Spinal cord (tissue), 10 donors: ENCODE data around the gene GRM7. TPM values are rescaled to one million over a fixed set of nuclear protein-coding genes. Genes with fewer than 3 reads are reported as not detected.
A peak's percentile ranks its signal among the peaks of the same experiment; 100 is the strongest.

Source experiments
- DNase-seq, 6 donors: peaks; one replicate each; pipeline versions ENCODE4 v3.0.0 to v3.0.0-alpha.2; 2013 to 2015; ENCODE audit warnings: low spot score in 6 of 6, low read depth in 4 of 6
- H3K27ac ChIP-seq: one replicate; pipeline ENCODE4 v1.5.1; 2013; ENCODE audit warnings: low read depth, low read length, control low read depth
- H3K27me3 ChIP-seq: one replicate; pipeline ENCODE4 v1.6.1; 2013; ENCODE audit warnings: low read length; ENCODE audit not compliant: control insufficient read depth, insufficient read depth
- H3K36me3 ChIP-seq: one replicate; pipeline ENCODE4 v1.6.1; 2013; ENCODE audit warnings: low read length; ENCODE audit not compliant: control insufficient read depth, insufficient read depth
- H3K4me1 ChIP-seq: one replicate; pipeline ENCODE4 v1.6.1; 2013; ENCODE audit warnings: low read length; ENCODE audit not compliant: control insufficient read depth, insufficient read depth
- H3K4me3 ChIP-seq: one replicate; pipeline ENCODE4 v1.5.1; 2013; ENCODE audit warnings: low read depth, low read length, control low read depth
- H3K9me3 ChIP-seq: one replicate; pipeline ENCODE4 v1.6.1; 2013; ENCODE audit warnings: low read length; ENCODE audit not compliant: control insufficient read depth, insufficient read depth
- WGBS: methylation state at CpG from one replicate; pipeline ENCODE4 v1.1.5; 2013; ENCODE audit warnings: missing lambda C conversion rate; ENCODE audit not compliant: insufficient coverage; 5-methylcytosine and 5-hydroxymethylcytosine counted together
- polyA plus RNA-seq, 2 donors: library from polyadenylated mRNA; unstranded; fragments of 120-200 nt; gene quantifications; one replicate each; pipeline ENCODE4 v1.2.1, GENCODE V29; 2013; ENCODE audit not compliant: insufficient read length in 2 of 2
- total RNA-seq, 2 donors: library from RNA; depleted of rRNA in 1 of 2; stranded (reverse); fragments of 120-200 nt in 1 of 2; fragments of >200 nt in 1 of 2; gene quantifications; one replicate each; pipeline versions ENCODE4 v1.2.3 to v1.2.4, GENCODE V29; 2013 to 2014
- donor health status: healthy.

Gene GRM7
- total and polyA plus RNA-seq, 4 donors: 9.6 to 37.0 (median 30.3) TPM

DNA sequence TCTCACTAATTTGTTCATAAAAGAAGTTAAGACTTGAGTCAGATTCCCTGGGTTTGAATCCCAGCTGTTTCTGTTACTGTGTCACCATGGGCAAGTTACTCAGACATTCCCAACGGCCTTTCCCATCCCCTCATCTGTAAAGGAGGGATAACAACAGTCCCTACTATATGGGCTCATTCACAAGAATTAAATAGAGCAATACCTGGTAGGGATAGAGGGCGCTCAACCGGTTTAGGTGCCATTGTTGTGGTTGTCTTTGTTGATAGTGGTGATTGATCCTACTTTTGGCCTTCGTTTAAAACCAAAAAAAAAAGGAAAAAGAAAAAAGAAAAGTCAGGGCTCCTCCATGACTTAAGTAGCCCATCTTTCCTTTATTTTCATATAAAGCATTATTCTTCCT, 563.1 kb downstream of the GRM7 start:
- no CpG with 5 or more reads among the region's 4 CpGs for WGBS
- Histone ChIP-seq H3K4me3 (no peak overlapping the region), H3K36me3 (no peaks in the 10 kb centered on the region), H3K9me3 (no peaks in the 10 kb centered on the region), H3K27me3 (no peaks in the 10 kb centered on the region), H3K4me1 (no peaks in the 10 kb centered on the region), H3K27ac (no peak overlapping the region)
- DNase-seq: no peak

- H3K9me3 ChIP-seq: peaks cover 7% of the 10 kb centered on the region
- H3K4me1 ChIP-seq: no peaks in the 10 kb centered on the region
- H3K27ac ChIP-seq: no peak overlapping the region
- no peak overlapping the region for H3K4me3 ChIP-seq
- H3K36me3 ChIP-seq: no peaks in the 10 kb centered on the region
- DNase-seq: peak in 1 of 6 donors; percentile 27
- WGBS: 43% methylated on average over 1 of the region's 1 CpG
- no peaks in the 10 kb centered on the region for H3K27me3 ChIP-seq
Measured at GRCh38 chr3:7428206-7428718, 567.3 kb downstream of the GRM7 start.

DNA sequence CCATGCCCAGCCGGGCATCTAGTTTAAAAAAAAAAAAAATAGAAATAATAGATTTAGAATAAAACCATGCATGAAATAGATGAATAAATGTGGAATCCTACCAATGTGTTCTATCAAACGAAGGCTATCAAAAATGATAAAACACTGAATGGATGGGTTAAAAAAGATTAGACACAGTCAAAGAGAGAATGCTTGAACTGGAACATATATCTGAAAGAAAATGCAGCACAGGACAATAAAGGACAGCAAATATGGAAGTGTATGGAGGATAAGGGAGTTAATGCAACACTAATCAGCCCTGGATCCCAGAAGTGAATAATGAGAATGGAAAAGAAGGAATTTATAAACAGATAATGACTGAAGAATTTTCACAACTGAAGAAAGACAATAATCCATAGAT, 571.7 kb downstream of the GRM7 start:
- no peak for DNase-seq
- Histone ChIP-seq H3K4me3 (no peak overlapping the region), H3K36me3 (no peaks in the 10 kb centered on the region), H3K4me1 (no peaks in the 10 kb centered on the region), H3K27ac (no peak overlapping the region), H3K9me3 (peaks cover 7% of the 10 kb centered on the region), H3K27me3 (no peaks in the 10 kb centered on the region)
- no CpG with 5 or more reads among the region's 2 CpGs for WGBS

DNA sequence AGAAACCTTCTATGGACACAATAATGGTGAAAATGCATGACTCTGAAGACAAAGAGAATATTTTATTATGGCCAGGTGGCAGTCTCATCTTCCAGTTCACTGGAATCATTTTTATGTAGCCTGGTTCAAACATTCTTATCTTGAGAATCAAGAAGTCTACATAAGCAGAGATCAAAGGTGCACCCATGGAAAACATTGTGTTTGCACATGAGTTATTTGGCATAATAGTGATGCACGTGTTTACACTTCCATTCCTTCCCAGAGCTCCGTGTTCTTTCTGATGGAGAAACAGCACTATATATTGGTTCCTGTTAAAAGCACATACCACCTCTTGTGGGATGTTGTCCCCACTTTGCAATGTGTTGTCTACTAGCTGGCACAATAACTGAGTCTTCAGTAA, 572.2 kb downstream of the GRM7 start:
- Histone ChIP-seq H3K36me3 (no peaks in the 10 kb centered on the region), H3K27me3 (no peaks in the 10 kb centered on the region), H3K27ac (no peak overlapping the region), H3K4me3 (no peak overlapping the region), H3K4me1 (no peaks in the 10 kb centered on the region), H3K9me3 (peaks cover 7% of the 10 kb centered on the region)
- no peak for DNase-seq
- WGBS: no CpG with 5 or more reads among the region's 2 CpGs

GRCh38 chr3:7436542-7436941, 575.6 kb downstream of the GRM7 start:
- Histone ChIP-seq H3K36me3 (no peaks in the 10 kb centered on the region), H3K4me1 (no peaks in the 10 kb centered on the region), H3K4me3 (no peak overlapping the region), H3K9me3 (peaks cover 7% of the 10 kb centered on the region), H3K27me3 (no peaks in the 10 kb centered on the region), H3K27ac (no peak overlapping the region)
- WGBS: 86% methylated on average over 1 of the region's 1 CpG
- no peak for DNase-seq

GRCh38 chr3:7437231-7437630, 576.3 kb downstream of the GRM7 start:
- Histone ChIP-seq H3K27ac (no peak overlapping the region), H3K4me3 (no peak overlapping the region), H3K27me3 (no peaks in the 10 kb centered on the region), H3K9me3 (peaks cover 7% of the 10 kb centered on the region), H3K4me1 (no peaks in the 10 kb centered on the region), H3K36me3 (no peaks in the 10 kb centered on the region)
- peak in 1 of 6 donors; percentile 30 for DNase-seq
- no CpG with 5 or more reads among the region's 1 CpG for WGBS

DNA sequence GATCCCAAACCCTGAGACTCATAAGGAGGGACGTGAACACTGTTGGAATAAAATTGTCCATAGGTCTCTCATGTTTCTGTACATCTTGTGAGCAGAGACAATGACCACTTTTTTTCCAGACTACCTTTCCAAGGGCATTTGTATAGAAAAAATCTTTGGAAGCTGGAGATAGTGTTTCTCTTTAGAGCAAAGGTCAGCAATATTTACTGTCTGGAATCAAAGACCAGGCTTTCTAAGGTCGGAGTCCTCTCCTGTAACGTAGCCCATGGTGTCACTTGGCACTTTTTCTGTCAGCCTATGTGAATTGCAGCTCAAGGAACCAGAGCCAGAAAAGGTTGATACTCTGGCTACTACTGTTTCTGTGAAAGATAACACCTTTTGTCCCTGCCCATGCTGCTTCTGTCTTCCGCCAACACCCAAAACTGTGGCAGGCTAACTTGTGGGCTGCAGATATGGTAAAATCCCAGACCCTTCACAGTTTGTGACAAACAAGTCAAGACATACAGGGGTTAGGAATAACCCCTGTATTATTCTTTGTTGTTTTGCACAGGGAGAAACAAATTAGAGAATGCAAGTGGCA, 578.3 kb downstream of the GRM7 start:
- WGBS: 87% methylated on average over 4 of the region's 4 CpGs
- Histone ChIP-seq H3K4me3 (no peak overlapping the region), H3K27ac (no peak overlapping the region), H3K4me1 (no peaks in the 10 kb centered on the region), H3K27me3 (no peaks in the 10 kb centered on the region), H3K9me3 (no peaks in the 10 kb centered on the region), H3K36me3 (no peaks in the 10 kb centered on the region)
- DNase-seq: no peak

GRCh38 chr3:7444886-7445285, 584.0 kb downstream of the GRM7 start:
- H3K9me3 ChIP-seq: no peaks in the 10 kb centered on the region
- WGBS: 43% methylated on average over 1 of the region's 4 CpGs
- no peaks in the 10 kb centered on the region for H3K27me3 ChIP-seq
- no peaks in the 10 kb centered on the region for H3K36me3 ChIP-seq
- no peak overlapping the region for H3K4me3 ChIP-seq
- DNase-seq: no peak
- no peak overlapping the region for H3K27ac ChIP-seq
- no peaks in the 10 kb centered on the region for H3K4me1 ChIP-seq

DNA sequence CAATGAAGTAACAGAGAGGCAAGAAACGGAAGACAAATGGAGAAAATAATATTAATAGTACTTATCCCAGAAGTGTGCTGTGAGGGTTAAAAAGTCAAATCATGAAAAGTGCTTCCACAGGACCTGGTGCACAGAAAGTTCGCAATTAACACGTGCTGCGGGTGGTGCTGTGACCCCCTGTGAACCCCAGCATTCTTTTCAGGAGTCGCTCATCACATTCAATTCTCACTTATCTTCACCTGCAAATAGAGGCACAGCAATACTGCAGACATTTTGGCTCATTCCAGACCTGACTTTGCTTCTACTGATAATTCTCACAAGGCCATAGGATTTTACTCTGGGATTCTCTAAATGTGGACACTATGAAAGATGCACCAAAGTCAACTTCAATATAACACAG, 584.4 kb downstream of the GRM7 start:
- no peaks in the 10 kb centered on the region for H3K36me3 ChIP-seq
- no peak for DNase-seq
- H3K27me3 ChIP-seq: no peaks in the 10 kb centered on the region
- H3K9me3 ChIP-seq: no peaks in the 10 kb centered on the region
- no peak overlapping the region for H3K4me3 ChIP-seq
- no peaks in the 10 kb centered on the region for H3K4me1 ChIP-seq
- 63% methylated on average over 4 of the region's 5 CpGs for WGBS
- H3K27ac ChIP-seq: no peak overlapping the region

GRCh38 chr3:7447197-7447769, 586.4 kb downstream of the GRM7 start:
- no peak overlapping the region for H3K4me3 ChIP-seq
- no CpG with 5 or more reads among the region's 6 CpGs for WGBS

More at GRCh38 chr3:7447197-7447769, 586.4 kb downstream of the GRM7 start:
- no peak for DNase-seq
- Histone ChIP-seq H3K27ac (no peak overlapping the region), H3K4me1 (no peaks in the 10 kb centered on the region), H3K27me3 (no peaks in the 10 kb centered on the region), H3K9me3 (no peaks in the 10 kb centered on the region), H3K36me3 (no peaks in the 10 kb centered on the region)
